GM23338 (cell line): ENCODE data around the gene KCNIP1.

ENCODE experiments used
- CREB1 ChIP-seq: fragments of 250-450 bp; sonication (Bioruptor Pico); IDR thresholded peaks from 2 replicates; pipeline ENCODE4 v1.5.0; 2020; ENCODE audit warnings: low read depth, mild to moderate bottlenecking, moderate library complexity
- EZH2 ChIP-seq: fragments of 200-600 bp; sonication (generic); IDR thresholded peaks from one replicate; pipeline ENCODE4 v1.8.0; 2017; ENCODE audit warnings: antibody characterized with exemption, mild to moderate bottlenecking, low read depth; ENCODE audit not compliant: unreplicated experiment
- EZH2phosphoT487 ChIP-seq: fragments of 200-600 bp; sonication (generic); IDR thresholded peaks from one replicate; pipeline ENCODE4 v1.8.1; 2018; ENCODE audit warnings: antibody characterized with exemption; ENCODE audit not compliant: unreplicated experiment
- JUNB ChIP-seq: IDR thresholded peaks from one replicate; pipeline ENCODE4 v1.6.1; 2016; ENCODE audit warnings: antibody characterized with exemption; ENCODE audit not compliant: unreplicated experiment
- NANOG ChIP-seq: IDR thresholded peaks from 2 replicates; pipeline ENCODE4 v1.6.1; 2016; ENCODE audit warnings: antibody characterized with exemption, borderline replicate concordance
- POLR2AphosphoS5 ChIP-seq: IDR thresholded peaks from 2 replicates; pipeline ENCODE4 v1.6.1; 2016; ENCODE audit warnings: antibody characterized with exemption, low read depth
- STAT1 ChIP-seq: IDR thresholded peaks from one replicate; pipeline ENCODE4 v1.6.1; 2016; ENCODE audit warnings: antibody characterized with exemption; ENCODE audit not compliant: unreplicated experiment
- ZNF114 ChIP-seq: fragments of 250-450 bp; sonication (Bioruptor Pico); IDR thresholded peaks from 2 replicates; pipeline ENCODE4 v1.5.0; 2020; ENCODE audit warnings: mild to moderate bottlenecking, moderate library complexity
- ZNF331 ChIP-seq: fragments of 250-450 bp; sonication (Bioruptor Pico); IDR thresholded peaks from 2 replicates; pipeline ENCODE4 v1.5.0; 2020; ENCODE audit warnings: low read depth, mild to moderate bottlenecking, moderate library complexity
- TF ChIP-seq, protein P1 (sequence below), 2 experiments: fragments of 200-600 bp in 1 of 2; sonication (generic) in 1 of 2; conservative IDR thresholded peaks; 2 replicates each; pipeline versions ENCODE4 v1.5.1 to v1.6.1; 2016 to 2017; ENCODE audit warnings: antibody characterized with exemption in 2 of 2, low read depth in 2 of 2, mild to moderate bottlenecking in 2 of 2, moderate library complexity in 1 of 2
- TF ChIP-seq, protein P2 (sequence below): IDR thresholded peaks from one replicate; pipeline ENCODE4 v1.6.1; 2018; ENCODE audit warnings: antibody characterized with exemption; ENCODE audit not compliant: unreplicated experiment
- TF ChIP-seq, protein P3 (sequence below): IDR thresholded peaks from 2 replicates; pipeline ENCODE4 v1.6.1; 2016; ENCODE audit warnings: antibody characterized with exemption
- TF ChIP-seq, protein P4 (sequence below): fragments of 250-450 bp; sonication (Bioruptor Pico); IDR thresholded peaks from 2 replicates; pipeline ENCODE4 v1.5.0; 2020; ENCODE audit warnings: mild to moderate bottlenecking, moderate library complexity

DNA sequence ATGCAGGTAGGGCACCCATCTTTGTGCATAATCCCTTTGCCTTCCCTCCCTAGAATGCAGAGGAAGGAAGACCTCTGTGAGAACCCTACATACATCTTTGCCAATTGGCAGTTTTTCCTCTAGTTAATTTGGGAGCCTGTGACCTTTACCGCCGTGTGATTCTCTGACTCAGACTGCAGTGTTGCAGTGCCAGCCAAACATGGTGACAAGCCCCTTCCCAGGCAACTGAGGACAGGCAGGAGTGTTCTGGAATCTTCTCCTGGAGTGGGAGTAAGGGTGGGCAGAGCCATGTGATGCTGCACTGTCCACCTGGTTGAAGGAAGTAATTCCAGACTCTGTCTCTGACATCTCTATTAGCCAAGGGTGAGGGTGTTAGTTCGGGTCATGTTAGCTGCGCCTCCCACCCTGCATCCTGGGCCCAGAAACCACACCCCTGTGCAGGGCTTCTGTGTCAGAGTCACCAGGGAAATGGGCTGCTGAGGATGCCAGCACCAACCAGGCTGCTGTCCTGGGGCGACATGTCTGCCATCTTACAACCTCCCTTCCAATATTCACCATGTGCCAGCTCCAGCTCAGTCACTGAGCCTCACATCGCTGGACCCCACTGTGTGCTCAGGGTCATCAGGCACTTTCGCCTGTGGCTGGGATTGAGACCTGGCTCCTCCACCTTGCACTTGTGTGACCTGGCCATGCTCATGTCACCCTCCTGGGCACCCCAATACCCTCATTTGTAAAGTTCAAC lies 21.8 kb downstream of the KCNIP1 start:
- no peak for TF ChIP-seq POLR2AphosphoS5
- TF ChIP-seq, protein P1, sequence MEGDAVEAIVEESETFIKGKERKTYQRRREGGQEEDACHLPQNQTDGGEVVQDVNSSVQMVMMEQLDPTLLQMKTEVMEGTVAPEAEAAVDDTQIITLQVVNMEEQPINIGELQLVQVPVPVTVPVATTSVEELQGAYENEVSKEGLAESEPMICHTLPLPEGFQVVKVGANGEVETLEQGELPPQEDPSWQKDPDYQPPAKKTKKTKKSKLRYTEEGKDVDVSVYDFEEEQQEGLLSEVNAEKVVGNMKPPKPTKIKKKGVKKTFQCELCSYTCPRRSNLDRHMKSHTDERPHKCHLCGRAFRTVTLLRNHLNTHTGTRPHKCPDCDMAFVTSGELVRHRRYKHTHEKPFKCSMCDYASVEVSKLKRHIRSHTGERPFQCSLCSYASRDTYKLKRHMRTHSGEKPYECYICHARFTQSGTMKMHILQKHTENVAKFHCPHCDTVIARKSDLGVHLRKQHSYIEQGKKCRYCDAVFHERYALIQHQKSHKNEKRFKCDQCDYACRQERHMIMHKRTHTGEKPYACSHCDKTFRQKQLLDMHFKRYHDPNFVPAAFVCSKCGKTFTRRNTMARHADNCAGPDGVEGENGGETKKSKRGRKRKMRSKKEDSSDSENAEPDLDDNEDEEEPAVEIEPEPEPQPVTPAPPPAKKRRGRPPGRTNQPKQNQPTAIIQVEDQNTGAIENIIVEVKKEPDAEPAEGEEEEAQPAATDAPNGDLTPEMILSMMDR (conservative IDR thresholded peaks at IDR 0.05; ENCODE audit: low read depth in 2 of 2), result no peak
- TF ChIP-seq EZH2phosphoT487, result no peak
- TF ChIP-seq, protein P2, sequence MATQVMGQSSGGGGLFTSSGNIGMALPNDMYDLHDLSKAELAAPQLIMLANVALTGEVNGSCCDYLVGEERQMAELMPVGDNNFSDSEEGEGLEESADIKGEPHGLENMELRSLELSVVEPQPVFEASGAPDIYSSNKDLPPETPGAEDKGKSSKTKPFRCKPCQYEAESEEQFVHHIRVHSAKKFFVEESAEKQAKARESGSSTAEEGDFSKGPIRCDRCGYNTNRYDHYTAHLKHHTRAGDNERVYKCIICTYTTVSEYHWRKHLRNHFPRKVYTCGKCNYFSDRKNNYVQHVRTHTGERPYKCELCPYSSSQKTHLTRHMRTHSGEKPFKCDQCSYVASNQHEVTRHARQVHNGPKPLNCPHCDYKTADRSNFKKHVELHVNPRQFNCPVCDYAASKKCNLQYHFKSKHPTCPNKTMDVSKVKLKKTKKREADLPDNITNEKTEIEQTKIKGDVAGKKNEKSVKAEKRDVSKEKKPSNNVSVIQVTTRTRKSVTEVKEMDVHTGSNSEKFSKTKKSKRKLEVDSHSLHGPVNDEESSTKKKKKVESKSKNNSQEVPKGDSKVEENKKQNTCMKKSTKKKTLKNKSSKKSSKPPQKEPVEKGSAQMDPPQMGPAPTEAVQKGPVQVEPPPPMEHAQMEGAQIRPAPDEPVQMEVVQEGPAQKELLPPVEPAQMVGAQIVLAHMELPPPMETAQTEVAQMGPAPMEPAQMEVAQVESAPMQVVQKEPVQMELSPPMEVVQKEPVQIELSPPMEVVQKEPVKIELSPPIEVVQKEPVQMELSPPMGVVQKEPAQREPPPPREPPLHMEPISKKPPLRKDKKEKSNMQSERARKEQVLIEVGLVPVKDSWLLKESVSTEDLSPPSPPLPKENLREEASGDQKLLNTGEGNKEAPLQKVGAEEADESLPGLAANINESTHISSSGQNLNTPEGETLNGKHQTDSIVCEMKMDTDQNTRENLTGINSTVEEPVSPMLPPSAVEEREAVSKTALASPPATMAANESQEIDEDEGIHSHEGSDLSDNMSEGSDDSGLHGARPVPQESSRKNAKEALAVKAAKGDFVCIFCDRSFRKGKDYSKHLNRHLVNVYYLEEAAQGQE, result no peak
- no peak for TF ChIP-seq JUNB
- no peak for TF ChIP-seq EZH2
- TF ChIP-seq, protein P3, sequence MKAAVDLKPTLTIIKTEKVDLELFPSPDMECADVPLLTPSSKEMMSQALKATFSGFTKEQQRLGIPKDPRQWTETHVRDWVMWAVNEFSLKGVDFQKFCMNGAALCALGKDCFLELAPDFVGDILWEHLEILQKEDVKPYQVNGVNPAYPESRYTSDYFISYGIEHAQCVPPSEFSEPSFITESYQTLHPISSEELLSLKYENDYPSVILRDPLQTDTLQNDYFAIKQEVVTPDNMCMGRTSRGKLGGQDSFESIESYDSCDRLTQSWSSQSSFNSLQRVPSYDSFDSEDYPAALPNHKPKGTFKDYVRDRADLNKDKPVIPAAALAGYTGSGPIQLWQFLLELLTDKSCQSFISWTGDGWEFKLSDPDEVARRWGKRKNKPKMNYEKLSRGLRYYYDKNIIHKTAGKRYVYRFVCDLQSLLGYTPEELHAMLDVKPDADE, result no peak
- no peak for TF ChIP-seq ZNF331
- no peak for TF ChIP-seq CREB1 (CRISPR knock-in tag)
- TF ChIP-seq NANOG, result no peak
- no peak for TF ChIP-seq STAT1
- TF ChIP-seq ZNF114 (CRISPR knock-in tag), result no peak
- TF ChIP-seq, protein P4, sequence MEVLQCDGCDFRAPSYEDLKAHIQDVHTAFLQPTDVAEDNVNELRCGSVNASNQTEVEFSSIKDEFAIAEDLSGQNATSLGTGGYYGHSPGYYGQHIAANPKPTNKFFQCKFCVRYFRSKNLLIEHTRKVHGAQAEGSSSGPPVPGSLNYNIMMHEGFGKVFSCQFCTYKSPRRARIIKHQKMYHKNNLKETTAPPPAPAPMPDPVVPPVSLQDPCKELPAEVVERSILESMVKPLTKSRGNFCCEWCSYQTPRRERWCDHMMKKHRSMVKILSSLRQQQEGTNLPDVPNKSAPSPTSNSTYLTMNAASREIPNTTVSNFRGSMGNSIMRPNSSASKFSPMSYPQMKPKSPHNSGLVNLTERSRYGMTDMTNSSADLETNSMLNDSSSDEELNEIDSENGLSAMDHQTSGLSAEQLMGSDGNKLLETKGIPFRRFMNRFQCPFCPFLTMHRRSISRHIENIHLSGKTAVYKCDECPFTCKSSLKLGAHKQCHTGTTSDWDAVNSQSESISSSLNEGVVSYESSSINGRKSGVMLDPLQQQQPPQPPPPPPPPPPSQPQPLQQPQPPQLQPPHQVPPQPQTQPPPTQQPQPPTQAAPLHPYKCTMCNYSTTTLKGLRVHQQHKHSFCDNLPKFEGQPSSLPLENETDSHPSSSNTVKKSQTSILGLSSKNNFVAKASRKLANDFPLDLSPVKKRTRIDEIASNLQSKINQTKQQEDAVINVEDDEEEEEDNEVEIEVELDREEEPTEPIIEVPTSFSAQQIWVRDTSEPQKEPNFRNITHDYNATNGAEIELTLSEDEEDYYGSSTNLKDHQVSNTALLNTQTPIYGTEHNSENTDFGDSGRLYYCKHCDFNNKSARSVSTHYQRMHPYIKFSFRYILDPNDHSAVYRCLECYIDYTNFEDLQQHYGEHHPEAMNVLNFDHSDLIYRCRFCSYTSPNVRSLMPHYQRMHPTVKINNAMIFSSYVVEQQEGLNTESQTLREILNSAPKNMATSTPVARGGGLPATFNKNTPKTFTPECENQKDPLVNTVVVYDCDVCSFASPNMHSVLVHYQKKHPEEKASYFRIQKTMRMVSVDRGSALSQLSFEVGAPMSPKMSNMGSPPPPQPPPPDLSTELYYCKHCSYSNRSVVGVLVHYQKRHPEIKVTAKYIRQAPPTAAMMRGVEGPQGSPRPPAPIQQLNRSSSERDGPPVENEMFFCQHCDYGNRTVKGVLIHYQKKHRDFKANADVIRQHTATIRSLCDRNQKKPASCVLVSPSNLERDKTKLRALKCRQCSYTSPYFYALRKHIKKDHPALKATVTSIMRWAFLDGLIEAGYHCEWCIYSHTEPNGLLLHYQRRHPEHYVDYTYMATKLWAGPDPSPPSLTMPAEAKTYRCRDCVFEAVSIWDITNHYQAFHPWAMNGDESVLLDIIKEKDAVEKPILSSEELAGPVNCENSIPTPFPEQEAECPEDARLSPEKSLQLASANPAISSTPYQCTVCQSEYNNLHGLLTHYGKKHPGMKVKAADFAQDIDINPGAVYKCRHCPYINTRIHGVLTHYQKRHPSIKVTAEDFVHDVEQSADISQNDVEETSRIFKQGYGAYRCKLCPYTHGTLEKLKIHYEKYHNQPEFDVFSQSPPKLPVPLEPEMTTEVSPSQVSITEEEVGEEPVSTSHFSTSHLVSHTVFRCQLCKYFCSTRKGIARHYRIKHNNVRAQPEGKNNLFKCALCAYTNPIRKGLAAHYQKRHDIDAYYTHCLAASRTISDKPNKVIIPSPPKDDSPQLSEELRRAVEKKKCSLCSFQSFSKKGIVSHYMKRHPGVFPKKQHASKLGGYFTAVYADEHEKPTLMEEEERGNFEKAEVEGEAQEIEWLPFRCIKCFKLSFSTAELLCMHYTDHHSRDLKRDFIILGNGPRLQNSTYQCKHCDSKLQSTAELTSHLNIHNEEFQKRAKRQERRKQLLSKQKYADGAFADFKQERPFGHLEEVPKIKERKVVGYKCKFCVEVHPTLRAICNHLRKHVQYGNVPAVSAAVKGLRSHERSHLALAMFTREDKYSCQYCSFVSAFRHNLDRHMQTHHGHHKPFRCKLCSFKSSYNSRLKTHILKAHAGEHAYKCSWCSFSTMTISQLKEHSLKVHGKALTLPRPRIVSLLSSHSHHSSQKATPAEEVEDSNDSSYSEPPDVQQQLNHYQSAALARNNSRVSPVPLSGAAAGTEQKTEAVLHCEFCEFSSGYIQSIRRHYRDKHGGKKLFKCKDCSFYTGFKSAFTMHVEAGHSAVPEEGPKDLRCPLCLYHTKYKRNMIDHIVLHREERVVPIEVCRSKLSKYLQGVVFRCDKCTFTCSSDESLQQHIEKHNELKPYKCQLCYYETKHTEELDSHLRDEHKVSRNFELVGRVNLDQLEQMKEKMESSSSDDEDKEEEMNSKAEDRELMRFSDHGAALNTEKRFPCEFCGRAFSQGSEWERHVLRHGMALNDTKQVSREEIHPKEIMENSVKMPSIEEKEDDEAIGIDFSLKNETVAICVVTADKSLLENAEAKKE (CRISPR knock-in tag), result no peak
